Measurements from ENCODE around the gene HSFX3.
"Not testable (repeated sequence)": the region's sequence is repeated elsewhere in the genome, so short reads cannot be mapped to it uniquely, and the experiment has no call there.

The HSFX3 gene, protein sequence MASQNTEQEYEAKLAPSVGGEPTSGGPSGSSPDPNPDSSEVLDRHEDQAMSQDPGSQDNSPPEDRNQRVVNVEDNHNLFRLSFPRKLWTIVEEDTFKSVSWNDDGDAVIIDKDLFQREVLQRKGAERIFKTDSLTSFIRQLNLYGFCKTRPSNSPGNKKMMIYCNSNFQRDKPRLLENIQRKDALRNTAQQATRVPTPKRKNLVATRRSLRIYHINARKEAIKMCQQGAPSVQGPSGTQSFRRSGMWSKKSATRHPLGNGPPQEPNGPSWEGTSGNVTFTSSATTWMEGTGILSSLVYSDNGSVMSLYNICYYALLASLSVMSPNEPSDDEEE

DNA sequence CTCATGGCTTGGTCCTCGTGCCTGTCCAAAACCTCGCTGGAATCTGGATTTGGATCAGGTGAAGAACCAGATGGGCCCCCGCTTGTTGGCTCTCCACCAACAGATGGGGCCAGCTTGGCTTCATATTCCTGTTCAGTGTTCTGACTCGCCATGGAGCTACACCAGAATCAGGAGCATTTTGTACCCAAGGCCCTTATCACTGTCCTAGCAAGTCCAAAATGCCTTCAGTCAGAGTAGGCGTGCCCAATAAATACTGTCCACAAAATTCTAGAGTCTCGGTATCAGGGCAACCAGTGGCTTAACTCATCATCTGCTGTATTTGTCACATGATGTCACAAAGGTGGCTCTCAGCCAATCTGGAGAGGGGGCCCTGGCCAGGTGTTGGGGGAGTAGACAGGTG is at the start of gene HSFX3:
TSS of gene HSFX3 (minus strand) at position 224 of the 400 bp plus-strand sequence. CDS start at position 152, 72 bp downstream.
- not testable (repeated sequence) for H3K36me3 Mint-ChIP-seq; H3K9me3 Mint-ChIP-seq (ENCODE audit: low read depth); H3K4me1 Mint-ChIP-seq (ENCODE audit: low read depth); H3K27ac Mint-ChIP-seq; H3K27me3 Mint-ChIP-seq; H3K4me3 Mint-ChIP-seq

DNA sequence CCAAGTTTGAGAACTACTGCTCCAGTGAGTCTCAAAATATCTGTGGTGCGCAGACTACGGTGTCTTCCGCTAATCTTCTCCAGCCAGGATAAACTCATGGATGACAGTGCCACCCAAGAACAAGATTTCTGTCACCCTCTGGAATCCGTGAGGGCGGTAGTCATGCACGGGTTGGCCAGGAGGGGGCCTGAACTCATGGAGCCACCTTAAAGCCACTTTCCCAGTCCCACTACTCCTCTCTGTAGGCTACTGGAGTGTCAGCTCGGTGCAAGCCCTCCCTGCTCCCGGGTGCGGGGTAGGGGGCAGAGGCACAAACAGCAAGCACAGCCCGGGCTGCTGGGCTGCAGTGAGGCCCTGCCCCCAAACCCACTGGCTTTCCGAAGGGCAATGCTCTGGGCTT is 48.9 kb upstream of the HSFX3 start:
- H3K36me3 Mint-ChIP-seq; H3K4me3 Mint-ChIP-seq; H3K9me3 Mint-ChIP-seq (ENCODE audit: low read depth); H3K27ac Mint-ChIP-seq; H3K27me3 Mint-ChIP-seq; H3K4me1 Mint-ChIP-seq (ENCODE audit: low read depth): not testable (repeated sequence)

DNA sequence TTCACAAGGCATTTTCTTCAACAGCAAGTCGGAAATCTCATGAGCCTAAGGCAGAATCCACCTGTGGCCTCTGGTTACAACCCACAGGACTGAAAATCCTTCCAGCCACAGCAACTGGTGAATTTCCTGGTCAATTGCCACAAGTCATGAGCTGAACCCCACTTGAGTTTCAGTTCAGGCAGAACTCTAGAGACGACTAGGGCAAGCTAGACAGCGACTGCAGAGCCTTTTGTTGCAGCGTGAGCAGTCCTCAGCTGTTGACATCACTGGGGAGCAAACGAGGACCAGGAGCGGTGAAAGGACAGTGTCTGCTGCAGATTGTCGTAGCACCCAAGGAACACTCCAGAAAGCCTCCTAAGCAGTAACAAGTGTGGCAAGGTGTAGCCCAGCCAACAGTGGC is 46.2 kb upstream of the HSFX3 start:
- H3K4me3 Mint-ChIP-seq; H3K4me1 Mint-ChIP-seq (ENCODE audit: low read depth); H3K9me3 Mint-ChIP-seq (ENCODE audit: low read depth); H3K27ac Mint-ChIP-seq; H3K27me3 Mint-ChIP-seq; H3K36me3 Mint-ChIP-seq: not testable (repeated sequence)

DNA sequence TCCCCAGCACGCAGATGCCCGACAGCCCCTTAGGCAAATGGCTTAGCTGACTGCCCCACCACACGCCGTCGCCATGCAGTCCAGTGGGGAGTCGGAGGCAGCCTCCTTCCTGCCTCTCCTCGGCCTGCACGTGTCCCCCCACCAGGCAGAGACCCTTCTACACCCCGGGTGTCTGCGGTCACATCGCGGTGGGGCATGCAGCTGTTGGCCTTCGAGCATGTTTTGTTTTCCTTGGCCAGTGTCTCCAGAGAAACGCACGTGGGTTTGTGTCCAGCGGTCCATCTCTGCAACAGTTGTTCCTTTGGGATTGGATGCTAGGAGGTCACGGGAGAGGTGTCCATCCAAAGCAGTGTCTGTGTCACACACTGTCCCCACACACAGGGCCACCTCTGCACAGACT is 45.5 kb upstream of the HSFX3 start, which contains the start of gene HSFX2:
TSS of gene HSFX2 (minus strand) at position 101 of the 400 bp plus-strand sequence. CDS start 614 bp downstream, outside the sequence.
- not testable (repeated sequence) for H3K36me3 Mint-ChIP-seq; H3K4me3 Mint-ChIP-seq; H3K27ac Mint-ChIP-seq; H3K27me3 Mint-ChIP-seq; H3K4me1 Mint-ChIP-seq (ENCODE audit: low read depth); H3K9me3 Mint-ChIP-seq (ENCODE audit: low read depth)

DNA sequence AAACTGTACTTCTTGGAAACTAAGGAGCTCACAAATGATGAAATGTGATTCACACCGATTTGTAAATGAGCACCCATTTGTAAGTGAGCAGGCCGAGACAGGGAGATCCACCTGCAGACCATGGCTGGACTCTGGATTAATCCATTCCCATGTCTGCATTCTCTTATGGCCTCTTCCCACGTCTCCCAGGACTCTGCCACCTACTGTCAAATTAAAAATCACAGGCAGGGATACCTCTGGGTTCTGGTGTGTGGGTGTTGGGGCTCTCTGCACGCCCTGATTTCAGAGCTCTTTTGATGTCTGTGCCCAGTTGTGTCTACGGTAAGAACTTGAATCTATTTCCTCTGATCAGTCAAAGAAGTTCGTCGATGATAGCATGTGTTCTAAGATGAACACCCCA is 41.3 kb upstream of the HSFX3 start:
- H3K27me3 Mint-ChIP-seq; H3K4me3 Mint-ChIP-seq; H3K27ac Mint-ChIP-seq; H3K36me3 Mint-ChIP-seq; H3K4me1 Mint-ChIP-seq (ENCODE audit: low read depth); H3K9me3 Mint-ChIP-seq (ENCODE audit: low read depth): not testable (repeated sequence)

DNA sequence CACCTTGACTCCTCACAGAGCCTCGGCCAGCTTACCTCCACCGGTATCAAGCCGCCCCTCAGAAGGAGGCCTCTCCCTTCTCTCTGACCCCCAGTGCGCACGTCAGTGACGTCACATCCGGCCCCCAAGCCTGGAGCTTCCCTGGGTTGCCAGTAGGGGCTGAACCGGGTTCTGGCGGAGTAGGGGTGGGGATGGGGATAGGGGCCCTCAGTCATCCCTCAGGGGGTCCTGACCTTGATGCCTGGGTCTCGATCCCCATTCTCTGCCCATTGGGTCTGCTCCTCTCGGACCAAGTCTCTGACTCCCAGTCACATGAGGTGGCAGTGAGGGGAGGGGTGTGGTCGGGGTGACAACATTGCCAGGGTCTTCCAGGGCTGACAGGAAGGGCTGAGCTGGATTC is 37.6 kb upstream of the HSFX3 start, which contains the start of gene MAGEA9B:
TSS of gene MAGEA9B (minus strand) at position 101 of the 400 bp plus-strand sequence. CDS start 4,280 bp downstream, outside the sequence.
- H3K27ac Mint-ChIP-seq; H3K9me3 Mint-ChIP-seq (ENCODE audit: low read depth); H3K4me3 Mint-ChIP-seq; H3K4me1 Mint-ChIP-seq (ENCODE audit: low read depth); H3K27me3 Mint-ChIP-seq; H3K36me3 Mint-ChIP-seq: not testable (repeated sequence)

DNA sequence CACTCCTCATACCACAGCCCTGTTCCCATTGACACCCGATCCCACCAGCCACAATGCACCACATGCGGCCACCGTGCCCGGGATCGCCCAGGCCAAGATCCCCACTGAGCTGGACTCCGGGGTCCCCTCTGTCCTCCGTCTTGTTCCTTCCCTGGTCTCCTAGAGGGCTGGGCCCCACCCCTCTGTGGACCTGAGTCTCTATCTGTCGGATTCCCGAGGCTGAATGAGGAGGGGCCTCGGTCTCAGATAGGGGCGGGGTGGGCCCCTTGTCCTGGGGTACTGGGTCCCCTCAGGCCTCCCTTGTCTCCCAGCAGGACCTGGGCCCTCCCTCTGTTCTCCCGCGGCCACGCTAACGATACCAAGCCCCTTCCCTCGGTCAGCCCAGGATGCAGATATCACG is 35.9 kb upstream of the HSFX3 start:
- not testable (repeated sequence) for H3K27me3 Mint-ChIP-seq; H3K4me1 Mint-ChIP-seq (ENCODE audit: low read depth); H3K9me3 Mint-ChIP-seq (ENCODE audit: low read depth); H3K36me3 Mint-ChIP-seq; H3K27ac Mint-ChIP-seq; H3K4me3 Mint-ChIP-seq

DNA sequence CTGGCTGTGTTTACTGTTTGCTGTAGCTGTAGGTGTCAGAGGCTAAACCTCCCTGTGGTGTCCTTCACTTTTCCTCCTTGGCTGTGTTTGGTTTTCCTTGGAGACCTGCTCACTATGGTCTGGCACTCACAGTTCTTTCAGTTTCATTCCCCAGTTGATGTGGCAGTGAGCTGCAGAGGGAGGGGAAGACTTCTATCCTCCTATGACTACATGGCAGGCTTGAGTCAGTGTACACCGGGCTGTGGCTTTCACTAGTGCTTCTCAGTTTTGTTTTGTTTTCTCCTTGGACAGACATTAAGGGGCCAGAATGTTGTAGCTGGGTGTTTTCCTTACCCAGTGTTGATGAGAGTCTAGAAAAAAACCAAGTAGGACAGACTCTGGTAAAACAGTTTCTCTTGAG is 23.7 kb upstream of the HSFX3 start:
- H3K9me3 Mint-ChIP-seq (ENCODE audit: low read depth), result not testable (repeated sequence)

DNA sequence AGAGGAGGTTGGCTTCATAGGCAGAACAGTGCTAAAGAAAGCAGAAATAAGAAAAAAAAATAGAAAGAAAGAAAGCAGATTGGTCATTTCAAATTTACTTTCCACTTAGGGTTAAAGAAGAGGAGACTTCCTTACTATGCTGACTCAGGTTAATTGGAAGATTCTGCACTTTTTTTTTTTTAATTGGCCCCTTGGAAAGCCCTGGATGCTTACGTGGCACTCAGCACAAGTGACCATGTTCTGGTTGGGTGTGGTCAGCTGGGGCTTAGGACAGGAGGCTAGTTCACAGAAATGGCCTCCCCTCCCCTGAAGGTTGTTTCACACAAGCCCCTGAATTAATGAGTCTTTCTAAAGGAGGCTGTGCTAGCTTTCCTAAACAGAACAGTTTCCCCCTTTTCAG is 23.0 kb upstream of the HSFX3 start:
- no peaks in the 10 kb centered on the region for H3K36me3 Mint-ChIP-seq
- no peaks in the 10 kb centered on the region for H3K27me3 Mint-ChIP-seq
- peaks cover 3% of the 10 kb centered on the region for H3K4me1 Mint-ChIP-seq (ENCODE audit: low read depth)
- no peak overlapping the region for H3K4me3 Mint-ChIP-seq
- no peaks in the 10 kb centered on the region for H3K9me3 Mint-ChIP-seq (ENCODE audit: low read depth)
- H3K27ac Mint-ChIP-seq, result no peak overlapping the region

More for the DNA sequence above, 23.7 kb upstream of the HSFX3 start:
- not testable (repeated sequence) for H3K27me3 Mint-ChIP-seq; H3K4me1 Mint-ChIP-seq (ENCODE audit: low read depth); H3K27ac Mint-ChIP-seq; H3K4me3 Mint-ChIP-seq; H3K36me3 Mint-ChIP-seq

DNA sequence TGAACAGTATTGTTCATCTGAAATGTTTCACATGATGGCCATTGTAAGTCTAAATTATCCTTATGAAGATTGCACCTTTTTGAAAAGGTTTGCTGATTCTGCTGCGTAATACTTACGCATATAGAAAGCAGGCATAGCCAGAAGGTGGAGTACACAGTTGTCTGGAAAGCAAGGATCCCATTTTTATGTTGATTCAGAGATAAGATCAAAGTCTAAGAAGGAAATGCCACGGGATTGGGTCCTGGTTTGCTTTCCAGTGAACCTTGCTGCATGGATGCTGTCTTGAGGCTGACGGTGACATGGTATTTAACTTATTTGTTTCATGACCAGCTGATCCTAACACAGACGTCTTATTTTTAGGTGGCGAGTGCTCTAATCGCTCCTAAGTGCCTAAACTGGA is 22.0 kb upstream of the HSFX3 start:
- Mint-ChIP-seq H3K4me1 (ENCODE audit: low read depth) (peaks cover 3% of the 10 kb centered on the region), H3K27ac (no peak overlapping the region), H3K4me3 (no peak overlapping the region), H3K27me3 (no peaks in the 10 kb centered on the region), H3K9me3 (ENCODE audit: low read depth) (no peaks in the 10 kb centered on the region), H3K36me3 (no peaks in the 10 kb centered on the region)

DNA sequence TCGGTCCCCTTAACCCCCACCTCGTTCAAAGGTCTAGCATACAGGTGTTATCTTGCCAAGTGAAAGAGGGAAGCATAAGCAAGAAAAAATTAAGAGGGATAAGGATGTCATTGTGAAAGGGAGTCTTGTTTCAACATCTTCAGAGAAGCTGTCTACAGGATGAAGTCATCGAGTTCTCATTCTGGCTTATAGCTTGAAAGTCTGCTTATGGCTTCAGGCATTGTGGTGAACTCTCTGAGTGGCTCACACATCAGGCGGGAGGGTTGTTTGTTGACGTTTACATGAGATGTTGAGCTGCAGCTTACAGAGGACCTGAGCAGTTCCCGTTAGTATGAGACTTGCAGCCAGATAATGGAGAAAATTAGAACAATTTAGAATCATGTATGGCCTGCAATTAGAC is 20.9 kb upstream of the HSFX3 start:
- Mint-ChIP-seq H3K27me3 (no peaks in the 10 kb centered on the region), H3K36me3 (no peaks in the 10 kb centered on the region), H3K27ac (no peak overlapping the region), H3K4me1 (ENCODE audit: low read depth) (peaks cover 3% of the 10 kb centered on the region), H3K4me3 (no peak overlapping the region), H3K9me3 (ENCODE audit: low read depth) (no peaks in the 10 kb centered on the region)

DNA sequence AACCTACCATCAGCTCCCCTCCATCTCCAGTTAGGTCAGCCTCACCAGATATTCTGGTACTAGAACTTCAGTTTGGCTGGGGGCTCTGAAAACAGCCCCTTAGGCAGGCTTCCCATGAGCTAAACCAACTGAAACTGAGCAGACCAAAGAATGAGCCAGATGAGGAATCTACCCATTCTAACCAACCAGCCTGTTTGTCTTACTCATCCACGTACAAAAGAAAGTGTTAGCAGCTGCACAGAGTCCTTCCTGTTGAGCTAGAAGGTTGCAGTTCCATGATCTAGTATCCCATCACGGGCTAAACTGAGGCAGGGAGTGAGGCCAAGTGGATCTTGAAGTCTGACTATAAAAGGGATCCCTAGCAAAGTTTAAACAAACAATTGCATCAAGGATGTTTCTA is 20.0 kb upstream of the HSFX3 start:
- Mint-ChIP-seq H3K36me3 (no peaks in the 10 kb centered on the region), H3K9me3 (ENCODE audit: low read depth) (no peaks in the 10 kb centered on the region), H3K4me3 (no peak overlapping the region), H3K4me1 (ENCODE audit: low read depth) (peaks cover 3% of the 10 kb centered on the region), H3K27me3 (no peaks in the 10 kb centered on the region), H3K27ac (no peak overlapping the region)

DNA sequence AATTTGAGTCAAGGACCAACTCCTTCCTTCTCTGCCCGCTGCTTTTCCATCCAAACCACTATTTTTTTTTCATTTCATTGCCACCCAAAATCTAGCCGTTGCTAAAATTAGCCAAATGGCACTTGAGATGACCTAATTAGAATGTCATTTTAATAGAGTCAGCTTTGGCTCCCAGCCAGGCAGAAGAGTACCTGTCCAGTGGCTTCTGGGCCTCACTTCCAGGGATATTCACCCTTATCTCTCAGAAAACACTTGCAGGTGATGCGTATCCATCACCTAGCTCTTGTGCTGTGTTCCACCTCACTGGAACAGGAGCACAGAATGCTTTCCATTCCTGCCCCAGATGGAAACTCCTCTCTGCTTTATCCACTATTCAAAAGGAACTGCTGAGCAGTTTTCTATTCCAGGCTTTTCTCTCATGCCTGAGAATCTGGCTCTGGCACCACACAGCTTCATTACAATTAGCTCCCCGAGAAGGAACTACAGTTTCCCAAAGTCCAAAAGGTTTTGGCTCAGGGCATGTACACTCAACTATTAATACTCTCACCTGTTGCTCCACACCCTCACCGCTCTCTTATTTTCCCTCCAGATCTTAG is 19.1 kb upstream of the HSFX3 start:
- H3K9me3 Mint-ChIP-seq (ENCODE audit: low read depth), result no peaks in the 10 kb centered on the region
- no peak overlapping the region for H3K27ac Mint-ChIP-seq
- peaks cover 3% of the 10 kb centered on the region for H3K4me1 Mint-ChIP-seq (ENCODE audit: low read depth)
- no peaks in the 10 kb centered on the region for H3K36me3 Mint-ChIP-seq
- H3K4me3 Mint-ChIP-seq, result no peak overlapping the region
- H3K27me3 Mint-ChIP-seq, result no peaks in the 10 kb centered on the region

DNA sequence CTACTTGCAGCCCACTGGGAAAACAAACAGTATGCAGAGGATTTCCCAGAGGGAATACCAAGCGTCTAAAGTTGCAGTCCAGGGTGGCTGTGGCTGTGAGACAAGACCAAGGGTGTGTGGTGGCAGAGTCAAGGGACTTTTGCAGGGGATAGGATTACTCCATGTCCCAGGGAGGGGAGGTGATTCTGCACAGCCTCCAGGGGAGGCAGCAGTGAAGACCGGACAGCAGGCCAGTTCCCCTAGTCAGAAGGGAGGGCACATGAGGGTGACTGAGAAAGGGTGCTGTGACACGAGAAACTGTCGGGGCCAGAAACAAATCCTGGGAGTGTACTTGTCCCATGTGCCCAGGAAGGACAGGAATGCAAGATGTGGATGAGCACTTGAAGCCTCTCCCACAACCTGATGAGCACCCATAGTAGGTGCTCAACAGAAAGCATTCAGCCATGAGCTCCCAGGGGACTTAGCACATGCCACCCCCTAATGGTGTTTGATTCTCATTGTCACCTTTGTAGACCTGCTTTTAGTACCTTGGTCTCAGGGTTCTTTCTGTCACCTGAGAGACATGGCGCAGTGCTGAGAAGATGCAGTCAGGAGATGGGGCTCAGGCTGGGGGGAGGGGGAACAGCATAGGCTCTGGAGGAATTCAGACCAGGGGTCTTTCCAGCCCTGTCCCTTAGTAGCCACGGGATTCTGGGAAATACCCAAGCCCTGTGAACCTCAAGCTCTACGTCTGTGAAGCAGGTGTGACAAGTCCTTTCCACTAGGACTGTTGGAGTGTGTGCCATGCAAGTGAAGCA is 18.1 kb upstream of the HSFX3 start:
- Mint-ChIP-seq H3K27ac (no peak overlapping the region), H3K36me3 (no peaks in the 10 kb centered on the region), H3K4me1 (ENCODE audit: low read depth) (no peaks in the 10 kb centered on the region), H3K9me3 (ENCODE audit: low read depth) (no peaks in the 10 kb centered on the region), H3K4me3 (no peak overlapping the region), H3K27me3 (no peaks in the 10 kb centered on the region)

DNA sequence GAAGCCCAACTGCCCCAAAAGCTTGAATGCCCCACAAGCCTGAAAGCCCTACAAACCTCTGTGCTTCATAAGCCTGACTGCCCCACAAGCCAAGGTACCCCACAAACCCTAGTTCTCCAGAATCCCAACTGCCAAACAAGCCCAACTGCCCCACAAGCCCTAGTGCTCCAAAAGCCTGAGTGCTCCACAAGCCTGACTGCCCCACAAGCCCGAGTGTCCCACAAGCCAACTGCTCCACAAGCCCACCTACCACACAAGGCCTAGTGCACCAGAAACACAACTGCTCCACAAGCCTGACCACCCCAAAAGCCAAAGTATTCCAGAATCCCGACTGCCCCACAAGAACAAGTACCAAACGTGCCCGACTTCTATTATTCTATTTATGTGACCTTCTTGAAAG is 13.6 kb upstream of the HSFX3 start:
- H3K27me3 Mint-ChIP-seq, result no peaks in the 10 kb centered on the region
- no peaks in the 10 kb centered on the region for H3K4me1 Mint-ChIP-seq (ENCODE audit: low read depth)
- H3K36me3 Mint-ChIP-seq, result no peaks in the 10 kb centered on the region
- H3K9me3 Mint-ChIP-seq (ENCODE audit: low read depth), result no peaks in the 10 kb centered on the region
- no peak overlapping the region for H3K27ac Mint-ChIP-seq
- H3K4me3 Mint-ChIP-seq, result no peak overlapping the region

Data from activated naive CD8-positive, alpha-beta T cell (primary cell).